Measurements from ENCODE around the gene GRPEL1.
A peak's percentile ranks its signal among the peaks of the same experiment; 100 is the strongest.
"Not testable (repeated sequence)": the region's sequence is repeated elsewhere in the genome, so short reads cannot be mapped to it uniquely, and the experiment has no call there.

Gene GRPEL1

DNA sequence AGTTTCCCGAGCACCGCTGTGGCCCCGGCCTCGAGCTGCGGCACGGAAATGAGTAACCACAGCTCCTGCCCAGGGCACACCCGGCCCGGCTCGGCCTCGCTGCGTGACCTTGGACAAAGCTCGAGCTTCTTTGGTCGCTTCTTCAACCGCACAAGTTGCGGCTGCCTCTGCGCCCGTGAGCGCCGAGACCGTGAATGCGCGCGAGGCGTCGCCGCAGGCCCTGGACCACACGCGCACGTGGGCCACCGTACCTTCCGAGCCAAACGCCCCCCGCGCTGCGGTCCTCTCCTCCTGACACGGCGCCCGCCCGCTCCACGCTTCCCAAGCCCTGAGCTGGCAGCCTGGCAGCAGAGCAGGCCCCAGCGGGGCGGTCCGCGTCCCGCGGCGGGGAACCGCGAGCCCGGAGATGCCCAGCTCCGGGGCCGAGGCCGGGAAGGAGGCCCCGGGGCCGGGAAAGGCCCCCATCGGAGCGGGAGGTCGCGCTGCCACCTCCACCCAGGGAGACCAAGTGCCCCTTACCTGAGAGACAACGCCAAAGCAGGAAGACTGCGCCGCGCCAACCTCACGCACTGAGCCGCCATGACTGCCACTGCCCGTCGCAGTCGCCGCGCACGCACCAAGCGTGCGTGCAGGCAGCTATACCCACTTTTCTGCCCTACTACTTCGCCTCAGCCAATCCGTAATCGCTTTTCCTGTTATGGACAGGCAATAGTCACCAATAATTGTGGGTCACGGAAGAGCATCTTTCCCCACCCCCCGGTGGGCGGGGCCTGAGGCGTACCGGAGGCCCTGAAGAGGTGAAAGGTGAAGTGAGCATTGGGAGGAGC is at the start of gene GRPEL1:
TSS of gene GRPEL1 (minus strand) at position 613 of the 827 bp plus-strand sequence. CDS start at position 581, 32 bp downstream.
- DNase-seq, result peak; percentile 97

DNA sequence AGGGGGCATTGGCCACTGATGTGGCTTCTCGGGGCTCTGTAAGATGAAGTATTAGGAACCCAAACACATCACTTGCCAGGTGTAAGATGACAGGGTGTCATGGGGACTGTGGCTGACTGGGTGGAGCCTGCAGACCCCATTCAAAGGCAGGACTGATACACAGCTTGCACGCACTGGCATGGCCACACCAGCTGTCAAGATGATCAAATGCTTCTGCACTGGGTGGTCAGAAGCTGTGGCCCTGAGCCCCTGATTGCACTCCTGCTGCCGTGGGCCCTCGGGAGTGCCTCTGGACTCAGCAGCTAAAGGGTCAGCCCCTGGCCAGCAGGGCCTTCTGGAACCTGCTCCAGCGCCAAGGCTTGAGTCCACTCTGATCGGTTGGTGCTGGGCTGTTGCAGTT is 48.8 kb upstream of the GRPEL1 start:
- DNase-seq, result no peak

DNA sequence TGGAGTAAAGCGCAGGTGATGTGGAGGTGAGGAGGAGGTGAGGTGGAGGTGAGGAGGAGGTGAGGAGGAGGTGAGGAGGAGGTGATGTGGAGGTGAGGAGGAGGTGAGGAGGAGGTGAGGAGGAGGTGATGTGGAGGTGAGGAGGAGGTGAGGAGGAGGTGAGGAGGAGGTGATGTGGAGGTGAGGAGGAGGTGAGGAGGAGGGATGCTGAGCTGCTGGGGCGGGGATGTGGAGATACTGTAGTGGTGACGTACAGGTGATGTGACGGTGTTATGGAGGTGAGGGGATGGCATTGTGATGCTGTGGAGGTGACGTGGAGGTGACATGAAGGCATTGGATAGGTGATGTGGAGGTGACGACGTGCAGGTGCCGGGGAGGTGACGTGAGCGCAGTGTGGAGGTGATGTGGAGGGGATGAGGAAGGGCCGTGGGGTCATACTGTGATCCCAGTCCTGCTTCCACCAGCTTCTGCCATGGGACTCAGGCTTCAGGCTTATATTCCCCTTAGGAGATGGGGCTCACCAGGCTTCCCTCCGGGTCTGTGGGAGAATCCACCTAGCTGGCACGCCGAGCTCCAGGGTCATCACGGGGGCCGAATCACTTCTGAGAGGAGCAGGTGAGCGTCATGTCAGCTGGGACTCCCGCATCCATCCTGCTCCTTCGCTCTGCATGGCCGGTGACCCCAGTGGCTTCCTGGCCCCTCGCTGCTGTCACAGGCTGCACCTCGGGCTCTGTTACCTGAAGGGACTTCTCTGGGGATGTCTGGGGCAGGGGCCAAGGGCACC is 47.9 kb upstream of the GRPEL1 start:
- DNase-seq, result no peak

DNA sequence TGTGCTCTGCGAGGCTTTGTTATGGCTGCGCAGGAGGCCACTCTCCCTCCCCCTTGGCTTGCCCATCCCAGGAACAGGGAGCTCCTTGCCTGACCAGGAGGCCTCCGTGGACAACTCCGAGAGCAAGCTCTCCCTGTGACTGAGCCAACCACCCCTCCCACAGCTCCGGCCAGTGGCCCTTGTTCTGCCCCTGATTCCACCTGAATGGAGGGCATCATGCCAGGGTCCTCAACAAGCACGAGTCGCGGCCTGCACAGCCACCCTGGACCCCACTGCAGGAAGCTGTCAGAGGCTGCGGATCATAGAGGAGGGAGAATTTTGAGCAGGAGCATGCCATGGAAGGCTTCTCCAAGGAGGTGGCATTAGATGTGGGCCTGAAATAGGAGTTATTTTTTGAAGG is 44.8 kb upstream of the GRPEL1 start:
- no peak for DNase-seq

DNA sequence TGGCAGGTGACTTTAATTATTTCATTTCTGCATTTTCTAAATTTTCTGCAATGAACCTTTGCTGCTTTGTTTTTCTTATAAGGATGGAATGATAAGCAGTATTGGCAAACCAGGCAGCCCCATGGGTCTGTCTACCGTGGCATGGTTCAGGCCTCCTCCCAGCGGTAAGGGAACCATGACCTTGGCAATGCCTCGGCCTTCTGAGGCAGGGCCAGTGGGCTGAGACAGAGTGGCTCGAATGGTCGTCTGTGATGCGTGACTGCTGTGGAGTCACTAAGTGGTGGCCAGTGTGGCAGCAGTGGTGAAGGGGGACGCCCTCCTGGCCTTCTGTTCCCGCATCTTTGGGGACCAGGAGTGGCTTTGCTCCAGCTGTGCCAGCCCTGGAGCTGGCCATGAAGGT is 43.6 kb upstream of the GRPEL1 start:
- no peak for DNase-seq

DNA sequence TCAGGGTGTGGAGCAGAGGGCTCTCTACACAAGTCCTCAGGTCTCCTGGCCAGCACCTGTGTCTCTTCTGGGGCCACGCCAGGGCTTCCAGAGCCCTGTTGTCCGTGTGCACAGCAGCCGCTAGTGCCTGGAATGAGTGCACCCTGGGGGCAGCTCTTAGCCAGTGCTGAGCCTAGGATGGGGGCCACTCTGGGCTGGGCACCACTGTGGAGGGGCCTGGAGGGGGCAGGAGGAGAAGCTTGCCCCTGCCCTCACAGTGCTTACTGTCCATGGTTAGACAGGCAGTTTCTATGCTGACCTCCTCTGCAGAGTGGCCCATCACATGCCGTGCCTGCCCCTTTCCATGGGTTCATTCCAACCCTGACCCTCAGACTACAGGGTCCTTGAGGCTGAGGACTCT is 42.7 kb upstream of the GRPEL1 start:
- DNase-seq, result no peak

DNA sequence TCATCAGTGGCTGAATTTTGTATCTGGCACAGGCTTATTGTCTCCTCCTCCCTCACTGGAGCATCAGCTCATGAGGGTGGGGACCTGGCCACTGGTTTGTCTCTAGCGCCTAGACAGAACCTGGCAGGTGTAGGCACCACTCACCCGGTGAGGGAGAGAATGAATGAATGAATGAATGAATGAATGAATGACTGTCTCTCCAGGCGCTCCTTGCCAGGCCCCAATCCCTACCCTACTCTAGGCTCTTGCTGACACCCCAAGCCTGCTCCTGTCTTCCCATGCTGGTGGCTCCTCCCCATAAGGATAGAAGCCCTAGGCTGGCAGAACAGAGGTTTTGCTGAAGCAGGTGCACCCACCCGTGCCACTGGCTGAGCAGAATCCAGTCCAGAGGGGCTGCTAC is 41.3 kb upstream of the GRPEL1 start:
- DNase-seq, result no peak

DNA sequence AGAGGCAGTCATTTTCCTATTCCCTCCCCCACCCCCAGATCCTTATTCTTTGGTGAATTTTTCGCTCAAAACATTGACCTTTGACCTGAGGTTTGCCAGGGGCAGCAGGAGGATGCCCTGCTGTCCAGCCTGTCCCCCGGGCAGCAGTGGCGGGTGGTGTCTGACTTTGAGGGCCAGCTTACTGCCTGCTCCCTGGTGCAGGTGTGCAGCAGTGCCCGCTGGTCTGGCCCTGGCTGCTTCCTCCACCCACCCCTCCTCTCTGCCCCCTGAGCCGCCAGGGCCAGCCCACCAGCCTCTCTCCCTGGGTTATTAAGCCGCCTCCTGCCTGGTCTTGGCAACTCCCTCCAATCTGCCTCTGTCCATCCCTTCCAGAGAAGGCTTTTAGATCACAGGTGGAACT is 40.8 kb upstream of the GRPEL1 start:
- DNase-seq, result no peak

DNA sequence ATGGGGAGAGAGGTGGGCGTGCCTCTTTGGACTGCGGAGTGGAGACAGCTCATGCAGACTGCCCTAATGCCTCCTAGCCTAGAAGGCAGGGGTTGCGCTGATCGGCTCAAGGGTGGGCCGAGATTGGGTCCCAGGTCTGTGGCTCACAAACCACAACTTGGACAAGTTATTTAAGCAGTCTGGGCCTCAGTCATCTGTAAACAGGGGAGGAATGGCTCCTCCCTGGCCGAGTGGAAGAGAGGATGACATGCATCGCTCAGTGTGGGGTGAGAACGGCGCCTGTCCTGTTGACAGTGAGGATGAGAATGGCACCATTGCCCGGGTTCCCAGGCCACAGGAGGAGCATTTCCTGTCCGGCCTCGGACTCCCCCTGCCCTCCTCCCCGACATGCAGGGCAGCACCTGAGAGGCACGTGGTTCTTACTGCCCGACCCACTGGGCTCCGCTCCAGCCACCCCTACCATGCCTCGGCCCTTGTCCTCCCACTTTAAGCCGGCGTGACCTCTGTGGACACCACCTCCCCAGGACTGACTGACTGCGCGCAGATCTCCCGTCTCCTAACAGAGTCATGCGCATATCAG is 40.3 kb upstream of the GRPEL1 start:
- DNase-seq, result no peak

DNA sequence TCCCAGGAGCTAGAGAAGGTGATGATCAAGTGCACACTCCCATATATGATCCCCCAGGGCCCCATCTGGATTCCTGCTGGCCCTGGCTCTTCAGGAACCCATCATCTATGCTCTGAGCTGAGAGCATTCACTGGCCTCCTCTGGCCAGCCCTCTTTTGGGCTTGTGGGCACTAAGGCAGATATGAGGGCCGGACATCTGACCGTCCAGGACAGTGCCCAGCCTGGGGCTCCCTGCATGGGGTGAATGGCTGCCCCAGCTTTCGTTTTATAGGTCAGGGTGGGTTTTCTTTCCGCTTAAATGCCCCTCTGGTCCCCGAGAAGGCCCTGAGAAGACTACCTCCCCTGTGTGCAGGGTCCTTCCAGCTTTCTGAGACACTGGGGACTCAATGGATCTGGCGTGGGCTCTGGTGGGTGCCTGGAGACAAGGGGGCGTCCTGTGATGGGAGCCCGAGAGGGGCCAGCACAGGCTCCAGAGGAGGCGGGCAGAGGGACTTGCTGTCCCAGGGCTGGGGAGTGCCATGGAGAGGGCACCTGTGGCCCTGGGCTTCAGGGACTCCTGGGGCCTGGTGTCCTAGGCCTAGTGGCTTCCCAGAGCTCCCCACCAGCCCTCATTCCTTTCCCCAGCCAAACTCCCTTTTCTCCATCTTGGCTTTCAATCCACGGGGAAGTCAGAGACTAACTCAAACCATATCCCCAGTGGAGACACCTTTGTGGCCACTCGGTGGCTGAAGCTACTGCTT is 39.5 kb upstream of the GRPEL1 start:
- DNase-seq, result no peak

DNA sequence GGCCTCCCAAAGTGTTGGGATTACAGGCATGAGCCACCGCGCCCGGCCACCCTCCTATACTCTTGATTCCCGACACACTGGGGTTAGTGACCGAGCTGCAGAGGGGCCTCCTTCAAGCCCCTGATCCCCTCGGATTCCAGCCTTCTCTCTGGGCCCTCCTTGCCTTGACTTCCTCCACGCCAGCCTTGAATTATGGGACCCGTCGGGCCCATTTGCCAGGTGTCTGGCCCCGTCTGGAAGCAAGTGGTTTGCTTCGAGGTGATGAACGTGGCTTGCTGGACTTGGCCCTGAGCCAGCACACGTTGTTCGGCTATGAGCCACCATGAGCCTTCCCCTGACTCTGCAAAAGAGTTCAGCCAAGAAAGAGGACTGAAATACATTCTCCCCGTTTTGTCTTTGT is 37.4 kb upstream of the GRPEL1 start:
- no peak for DNase-seq

DNA sequence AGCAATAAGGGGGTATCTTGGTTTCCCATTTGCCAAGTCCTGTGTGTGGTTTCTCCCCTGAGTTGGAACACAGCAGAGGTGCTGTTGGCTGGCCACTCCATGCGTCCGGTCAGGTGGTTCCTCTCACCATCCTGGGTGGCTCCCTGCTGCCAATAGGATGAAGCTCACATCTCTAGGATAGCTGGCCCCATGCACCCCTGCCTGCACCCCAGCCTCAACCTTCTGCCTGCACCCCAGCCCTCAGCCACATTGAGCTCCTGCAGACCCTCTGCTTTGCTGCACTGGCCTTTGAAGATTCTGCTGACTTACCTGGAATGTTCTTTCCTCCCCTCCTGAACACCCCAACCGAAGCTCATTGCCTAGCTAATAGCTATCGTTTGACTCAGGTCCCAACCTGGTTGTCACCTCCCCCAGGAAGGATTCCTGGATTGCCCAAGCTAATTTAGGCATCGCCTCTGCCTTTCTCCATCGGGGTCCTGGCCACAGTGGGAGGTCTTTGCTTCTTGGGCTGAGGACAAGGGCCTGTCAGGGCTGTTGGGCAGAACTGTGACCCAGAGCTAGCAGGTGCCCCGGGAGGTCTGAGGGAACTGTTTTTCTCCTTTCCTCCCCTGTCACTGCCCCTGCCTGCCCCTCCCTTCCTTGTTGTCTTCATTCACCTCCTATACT is 36.6 kb upstream of the GRPEL1 start:
- no peak for DNase-seq

DNA sequence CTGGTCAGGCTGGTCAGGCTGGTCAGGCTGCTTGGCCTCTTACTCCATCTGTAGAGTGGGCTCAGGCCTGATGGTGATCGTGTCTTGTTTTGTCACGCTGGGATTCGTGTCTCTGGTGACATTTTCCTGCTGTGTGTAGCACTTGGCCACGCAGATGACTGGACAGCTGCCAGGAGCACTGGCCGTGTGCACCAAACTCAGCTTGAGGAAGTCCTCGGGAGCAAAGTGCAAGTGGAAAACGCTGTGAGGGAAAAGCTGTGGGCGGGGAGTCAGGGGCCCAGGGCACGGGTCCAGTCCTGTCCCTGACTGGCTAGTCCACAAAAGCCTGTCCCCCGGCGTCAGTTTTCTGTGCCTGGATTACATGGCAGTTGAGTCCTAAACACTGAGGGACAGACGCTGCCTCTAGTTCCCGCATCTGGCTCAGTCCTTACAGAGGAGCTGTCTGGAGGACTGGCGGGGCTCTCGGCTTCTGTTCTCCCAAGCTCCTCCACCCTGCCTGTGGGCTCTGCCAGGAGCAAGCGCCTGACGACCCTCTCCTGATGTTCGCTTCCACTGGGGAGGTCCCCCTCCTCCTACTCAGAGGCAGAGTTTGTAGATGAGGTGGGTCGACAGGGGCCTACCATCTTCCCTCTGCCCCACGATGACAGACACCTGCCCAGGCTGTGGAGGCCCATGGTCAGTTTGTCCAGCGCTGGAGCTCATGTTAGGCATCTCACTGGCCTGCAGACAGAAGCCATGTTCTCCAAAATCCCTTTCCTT is 35.9 kb upstream of the GRPEL1 start:
- no peak for DNase-seq

DNA sequence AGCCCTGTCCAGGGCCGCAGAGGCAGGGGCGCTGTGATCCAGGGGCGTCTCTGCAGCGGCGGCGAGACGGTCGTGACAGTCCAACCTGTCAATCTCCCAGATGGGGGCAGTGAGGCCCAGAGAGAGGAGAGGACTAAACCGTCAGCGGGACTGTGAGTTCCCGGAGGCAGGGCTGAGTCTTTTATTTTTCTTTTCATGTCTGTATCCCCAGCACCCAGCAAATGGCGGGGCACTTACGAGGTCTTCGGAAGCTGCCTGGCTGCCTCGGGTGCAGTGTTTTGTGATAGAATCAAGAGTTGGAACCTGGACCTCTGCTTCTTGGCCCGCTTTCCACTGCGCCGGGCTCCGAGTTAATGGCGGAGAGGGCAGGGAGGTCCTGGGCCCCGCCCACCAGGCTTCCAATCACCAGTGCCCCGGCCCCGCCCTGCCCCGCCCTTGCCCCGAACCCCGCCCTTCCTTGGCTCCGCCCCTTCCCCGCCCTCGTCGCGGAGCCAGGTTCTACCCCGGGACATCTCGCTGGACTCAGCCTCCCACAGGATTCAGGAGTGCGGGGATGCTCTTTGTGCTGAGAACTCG is 35.3 kb upstream of the GRPEL1 start:
- DNase-seq, result peak; percentile 43

DNA sequence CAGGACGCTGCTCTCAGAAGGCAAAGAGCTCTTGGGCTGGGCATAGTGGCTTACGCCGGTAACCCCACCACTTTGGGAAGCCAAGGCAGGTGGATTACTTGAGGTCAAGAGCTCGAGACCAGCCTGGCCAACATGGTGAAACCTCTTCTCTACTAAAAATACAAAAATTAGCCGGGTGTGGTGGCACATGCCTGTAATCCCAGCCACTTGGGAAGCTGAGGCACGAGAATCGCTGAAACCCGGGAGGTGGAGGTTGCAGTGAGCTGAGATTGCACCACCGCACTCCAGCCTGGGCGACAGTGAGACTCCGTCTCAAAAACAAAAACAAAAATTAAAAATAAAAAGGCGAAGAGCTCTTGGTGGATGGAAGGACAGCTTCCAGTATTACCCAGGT is 34.6 kb upstream of the GRPEL1 start:
- DNase-seq, result not testable (repeated sequence)

DNA sequence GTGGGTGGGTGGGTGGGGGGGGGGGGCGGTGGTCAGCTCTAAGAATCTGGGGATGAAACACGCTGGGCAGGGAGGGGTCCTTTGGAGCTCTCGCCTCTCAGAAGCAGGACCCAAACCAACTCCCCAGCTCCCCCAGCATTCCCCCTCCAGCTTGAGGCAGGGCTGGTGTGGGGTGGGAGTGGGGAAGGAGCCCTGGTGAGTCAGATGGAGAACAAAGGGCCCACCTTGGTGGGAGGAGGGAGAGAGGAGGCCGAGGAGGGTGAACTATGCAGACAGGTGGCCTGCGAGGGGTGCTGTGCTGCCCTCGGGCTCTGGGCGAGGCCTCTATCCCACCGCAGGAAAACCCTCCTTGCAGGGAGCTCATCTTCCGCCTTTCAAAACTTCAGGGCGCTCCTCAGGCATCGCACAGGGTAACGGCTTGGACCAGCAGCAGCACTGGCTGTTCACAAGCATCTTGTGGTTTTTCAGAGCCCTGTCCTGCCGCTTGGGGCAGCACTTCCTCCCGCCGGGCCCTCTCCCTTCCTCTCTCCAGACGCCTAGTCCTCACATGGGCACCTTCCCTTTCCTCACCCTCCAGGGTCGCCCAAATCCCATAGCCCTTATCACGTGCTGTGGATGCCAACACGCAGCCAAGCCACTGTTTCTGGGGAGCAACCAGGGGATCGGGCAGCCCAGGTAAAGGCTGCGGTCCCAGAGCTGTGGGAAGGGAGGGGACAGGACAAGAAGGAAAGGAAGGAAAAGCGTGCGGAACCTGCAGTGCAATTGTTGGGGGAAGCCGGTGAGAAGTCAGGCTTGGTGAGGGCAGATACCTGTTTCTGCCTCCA is 34.0 kb upstream of the GRPEL1 start:
- peak; percentile 49 for DNase-seq

DNA sequence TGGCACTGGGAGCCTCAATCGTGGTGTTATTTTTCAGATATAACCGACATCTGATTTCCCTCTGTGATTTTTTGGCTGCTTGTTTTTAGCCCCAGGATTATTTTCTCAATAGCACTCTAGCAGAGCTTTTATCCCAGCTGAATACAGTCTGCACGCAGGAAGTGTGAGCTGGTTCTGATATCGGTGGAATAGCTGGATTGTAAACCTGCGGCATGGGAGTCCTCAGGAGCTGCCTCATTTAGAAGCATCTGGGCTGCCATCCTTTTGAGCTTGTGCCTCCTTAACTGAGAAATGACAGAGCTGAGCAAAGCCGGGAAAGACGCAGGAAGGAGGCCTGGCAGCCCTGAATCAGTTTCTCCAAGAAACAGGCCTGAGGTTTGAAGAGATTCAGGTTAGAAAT is 28.4 kb upstream of the GRPEL1 start:
- no peak for DNase-seq

DNA sequence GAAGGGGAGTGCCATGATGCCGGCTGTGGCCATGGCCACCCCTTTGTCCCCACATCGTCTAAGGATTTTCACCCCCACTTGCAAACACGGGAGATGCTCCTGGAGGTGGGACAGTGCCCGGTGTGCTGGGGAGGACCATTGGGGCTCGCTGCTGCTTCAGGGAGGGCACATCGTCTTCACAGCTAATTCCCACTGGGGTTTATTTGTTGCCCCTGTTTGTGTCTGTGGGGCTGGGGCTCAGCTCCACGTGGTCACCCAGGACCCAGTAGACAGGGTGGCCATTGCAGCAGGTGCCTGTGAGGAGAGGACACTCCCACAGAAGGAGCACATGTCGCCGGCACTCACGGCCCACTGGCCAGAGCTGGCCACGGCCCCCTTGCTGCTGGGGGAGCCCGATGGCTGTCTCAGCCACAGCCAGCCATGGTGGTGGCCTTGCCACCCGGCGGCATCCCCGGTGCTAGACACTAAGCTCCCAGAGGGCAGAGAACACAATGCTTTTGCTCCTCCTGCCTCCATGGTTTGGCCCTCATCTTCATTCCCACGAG is 27.8 kb upstream of the GRPEL1 start:
- DNase-seq, result no peak

DNA sequence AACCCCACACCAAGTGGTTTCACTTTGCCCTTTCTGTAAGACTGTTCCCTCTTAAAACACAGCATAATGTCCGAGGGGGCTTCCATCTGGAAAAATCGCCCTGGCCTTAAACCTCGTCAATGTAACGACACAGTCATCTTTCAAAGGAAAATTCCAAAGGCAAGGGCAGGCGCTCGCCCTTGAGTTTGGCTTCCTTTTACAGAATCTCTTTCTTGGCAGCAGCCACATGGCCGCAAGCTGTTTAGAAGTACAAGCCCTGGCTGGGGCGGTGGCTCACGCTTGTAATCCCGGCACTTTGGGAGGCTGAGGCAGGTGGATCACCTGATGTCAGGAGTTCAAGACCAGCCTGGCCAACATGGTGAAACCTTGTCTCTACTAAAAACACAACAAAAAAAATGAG is 27.1 kb upstream of the GRPEL1 start:
- no peak for DNase-seq

DNA sequence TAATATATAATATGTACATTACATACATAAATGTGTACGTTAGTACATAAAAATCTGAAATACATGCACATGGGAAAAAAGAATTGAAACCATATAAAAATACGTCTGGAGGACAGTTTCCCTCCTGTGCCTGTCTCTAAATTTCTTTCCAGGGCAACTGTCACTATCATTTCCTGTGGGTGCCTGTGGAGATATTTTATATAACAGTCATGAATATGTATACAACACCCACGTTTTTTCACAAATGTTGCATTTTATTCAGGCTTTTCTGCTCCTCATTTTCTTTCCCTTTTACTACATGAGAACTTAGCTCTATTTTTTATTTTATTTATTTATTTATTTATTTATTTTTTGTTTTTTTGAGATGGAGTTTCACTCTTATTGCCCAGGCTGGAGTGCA is 24.2 kb upstream of the GRPEL1 start:
- DNase-seq, result no peak

All from NCI-H1694 treated with DMSO at 0.1 percent for 48 hours (cell line).